ENCODE measurements around the gene LRFN2.

LRFN2 gene

DNA sequence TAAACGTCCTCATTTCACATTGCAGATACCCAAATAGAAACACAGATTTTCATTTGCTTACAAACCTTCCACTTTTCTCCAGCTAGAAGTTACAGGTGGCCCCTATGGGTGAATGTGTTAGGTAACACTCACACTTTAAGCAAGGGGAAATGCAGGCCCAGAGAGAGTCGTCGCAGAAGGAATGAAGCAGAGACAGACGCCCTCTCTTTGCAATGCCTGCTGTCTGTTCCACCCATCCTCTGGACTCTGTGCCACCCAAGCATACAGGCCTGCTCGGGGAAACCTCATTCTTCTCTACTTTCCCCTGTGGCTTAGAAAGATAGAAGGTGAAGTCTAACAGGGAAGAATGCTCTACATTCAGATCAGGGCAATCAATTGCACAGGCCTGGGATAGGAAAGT is 57.2 kb downstream of the LRFN2 start:
- no peaks in the 10 kb centered on the region for H3K27me3 ChIP-seq (ENCODE audit: insufficient read depth, low read length)
- H3K9ac ChIP-seq (ENCODE audit: low read depth, low read length): no peak overlapping the region
- H3K27ac ChIP-seq (ENCODE audit: low read depth, low read length): no peak overlapping the region
- 78% methylated on average over 4 of the region's 5 CpGs for WGBS
- H3K4me3 ChIP-seq (ENCODE audit: low read length): no peak overlapping the region
- H3K4me1 ChIP-seq (ENCODE audit: insufficient read depth, low read length): peaks cover 6% of the 10 kb centered on the region; the same call in 1 of the 2 replicates
- H3K36me3 ChIP-seq (ENCODE audit: insufficient read depth, low read length): no peaks in the 10 kb centered on the region
- H3K9me3 ChIP-seq (ENCODE audit: insufficient read depth, low read depth, low read length): no peaks in the 10 kb centered on the region

DNA sequence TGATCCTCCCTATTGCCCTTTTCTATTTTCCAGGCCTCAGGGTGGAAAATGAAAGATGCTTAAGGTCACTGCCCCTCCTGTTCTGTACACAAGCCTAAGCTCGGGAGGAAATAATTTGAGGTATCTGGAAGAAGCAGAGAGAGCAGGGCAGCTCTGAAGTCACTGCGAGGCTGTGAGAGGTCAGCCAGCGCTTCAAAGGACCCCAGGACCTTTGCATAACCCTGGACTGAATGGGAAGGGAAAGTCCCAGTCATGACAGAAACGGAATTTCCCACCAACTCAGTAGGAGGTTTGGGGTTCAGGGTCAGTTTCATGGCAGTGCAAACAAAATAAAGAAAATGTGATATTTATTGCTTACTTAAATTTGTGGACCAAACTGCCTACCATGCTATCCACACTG is 58.1 kb downstream of the LRFN2 start:
- H3K27ac ChIP-seq (ENCODE audit: low read depth, low read length): no peak overlapping the region
- no peaks in the 10 kb centered on the region for H3K27me3 ChIP-seq (ENCODE audit: insufficient read depth, low read length)
- H3K4me1 ChIP-seq (ENCODE audit: insufficient read depth, low read length): peaks cover 14% of the 10 kb centered on the region
- 90% methylated on average over 4 of the region's 4 CpGs for WGBS
- H3K36me3 ChIP-seq (ENCODE audit: insufficient read depth, low read length): no peaks in the 10 kb centered on the region
- H3K9me3 ChIP-seq (ENCODE audit: insufficient read depth, low read depth, low read length): no peaks in the 10 kb centered on the region
- no peak overlapping the region for H3K4me3 ChIP-seq (ENCODE audit: low read length)
- H3K9ac ChIP-seq (ENCODE audit: low read depth, low read length): no peak overlapping the region

- Histone ChIP-seq H3K4me1 (ENCODE audit: insufficient read depth, low read length) (peaks cover 21% of the 10 kb centered on the region), H3K4me3 (ENCODE audit: low read length) (no peak overlapping the region), H3K27ac (ENCODE audit: low read depth, low read length) (no peak overlapping the region), H3K9me3 (ENCODE audit: insufficient read depth, low read depth, low read length) (no peaks in the 10 kb centered on the region), H3K27me3 (ENCODE audit: insufficient read depth, low read length) (no peaks in the 10 kb centered on the region), H3K36me3 (ENCODE audit: insufficient read depth, low read length) (no peaks in the 10 kb centered on the region), H3K9ac (ENCODE audit: low read depth, low read length) (no peak overlapping the region)
- 92% methylated on average over 5 of the region's 5 CpGs for WGBS
These were observed 59.1 kb downstream of the LRFN2 start for GRCh38 chr6:40528051-40528450.

GRCh38 chr6:40526036-40526435 is 61.1 kb downstream of the LRFN2 start:
- no peak overlapping the region for H3K27ac ChIP-seq (ENCODE audit: low read depth, low read length)
- no peaks in the 10 kb centered on the region for H3K27me3 ChIP-seq (ENCODE audit: insufficient read depth, low read length)
- no peak overlapping the region for H3K9ac ChIP-seq (ENCODE audit: low read depth, low read length)
- peaks cover 21% of the 10 kb centered on the region for H3K4me1 ChIP-seq (ENCODE audit: insufficient read depth, low read length)
- 88% methylated on average over 6 of the region's 6 CpGs for WGBS
- H3K9me3 ChIP-seq (ENCODE audit: insufficient read depth, low read depth, low read length): no peaks in the 10 kb centered on the region
- H3K36me3 ChIP-seq (ENCODE audit: insufficient read depth, low read length): no peaks in the 10 kb centered on the region
- H3K4me3 ChIP-seq (ENCODE audit: low read length): no peak overlapping the region

GRCh38 chr6:40524797-40525585 is 62.2 kb downstream of the LRFN2 start:
- Histone ChIP-seq H3K9me3 (ENCODE audit: insufficient read depth, low read depth, low read length) (no peaks in the 10 kb centered on the region), H3K4me3 (ENCODE audit: low read length) (no peak overlapping the region), H3K9ac (ENCODE audit: low read depth, low read length) (no peak overlapping the region), H3K4me1 (ENCODE audit: insufficient read depth, low read length) (peaks cover 21% of the 10 kb centered on the region), H3K27me3 (ENCODE audit: insufficient read depth, low read length) (no peaks in the 10 kb centered on the region), H3K36me3 (ENCODE audit: insufficient read depth, low read length) (no peaks in the 10 kb centered on the region), H3K27ac (ENCODE audit: low read depth, low read length) (peak overlapping the region; percentile 35; the same call in 1 of the 2 replicates)
- 71% methylated on average over 3 of the region's 6 CpGs for WGBS

DNA sequence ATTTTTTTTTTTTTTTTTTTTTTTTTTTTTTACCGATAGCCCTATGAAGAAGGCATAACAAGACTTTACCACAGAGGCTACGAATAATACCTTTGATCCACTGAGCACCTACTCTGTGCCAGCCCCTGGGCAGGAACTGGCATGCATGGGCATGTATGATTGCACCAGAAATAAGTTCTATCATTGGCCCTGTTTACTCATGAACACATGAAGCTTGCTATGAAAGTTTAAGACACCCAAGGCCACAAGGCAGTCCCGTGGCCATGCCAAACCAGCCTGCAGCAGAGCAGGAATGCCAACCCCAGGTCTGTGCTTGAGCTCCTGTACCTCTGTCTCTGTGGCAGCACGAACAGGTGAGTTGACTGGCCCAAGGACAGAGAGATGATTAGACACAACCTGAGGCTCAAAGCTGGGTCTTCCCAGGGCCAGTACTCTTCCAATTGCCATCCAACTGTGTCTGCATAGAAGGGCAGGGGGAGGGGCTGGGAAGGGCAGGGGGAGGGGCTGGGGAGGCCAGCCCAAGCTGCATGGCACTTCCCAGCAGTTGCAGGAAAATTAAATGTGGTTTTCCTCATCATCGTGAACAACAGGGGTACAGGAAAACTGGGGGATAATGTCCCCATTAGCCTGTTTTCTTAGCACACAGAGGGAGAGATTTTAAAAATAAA is 63.5 kb downstream of the LRFN2 start:
- Histone ChIP-seq H3K36me3 (ENCODE audit: insufficient read depth, low read length) (no peaks in the 10 kb centered on the region), H3K9ac (ENCODE audit: low read depth, low read length) (no peak overlapping the region), H3K4me1 (ENCODE audit: insufficient read depth, low read length) (peaks cover 21% of the 10 kb centered on the region), H3K27me3 (ENCODE audit: insufficient read depth, low read length) (no peaks in the 10 kb centered on the region), H3K9me3 (ENCODE audit: insufficient read depth, low read depth, low read length) (no peaks in the 10 kb centered on the region), H3K4me3 (ENCODE audit: low read length) (no peak overlapping the region), H3K27ac (ENCODE audit: low read depth, low read length) (no peak overlapping the region)
- WGBS: 53% methylated on average over 5 of the region's 5 CpGs

- no peak overlapping the region for H3K9ac ChIP-seq (ENCODE audit: low read depth, low read length)
- H3K9me3 ChIP-seq (ENCODE audit: insufficient read depth, low read depth, low read length): no peaks in the 10 kb centered on the region
- 94% methylated on average over 6 of the region's 6 CpGs for WGBS
- H3K27me3 ChIP-seq (ENCODE audit: insufficient read depth, low read length): no peaks in the 10 kb centered on the region
- H3K4me1 ChIP-seq (ENCODE audit: insufficient read depth, low read length): peaks cover 21% of the 10 kb centered on the region
- H3K36me3 ChIP-seq (ENCODE audit: insufficient read depth, low read length): no peaks in the 10 kb centered on the region
- no peak overlapping the region for H3K4me3 ChIP-seq (ENCODE audit: low read length)
- no peak overlapping the region for H3K27ac ChIP-seq (ENCODE audit: low read depth, low read length)
These were observed 65.7 kb downstream of the LRFN2 start for GRCh38 chr6:40521496-40521895.

DNA sequence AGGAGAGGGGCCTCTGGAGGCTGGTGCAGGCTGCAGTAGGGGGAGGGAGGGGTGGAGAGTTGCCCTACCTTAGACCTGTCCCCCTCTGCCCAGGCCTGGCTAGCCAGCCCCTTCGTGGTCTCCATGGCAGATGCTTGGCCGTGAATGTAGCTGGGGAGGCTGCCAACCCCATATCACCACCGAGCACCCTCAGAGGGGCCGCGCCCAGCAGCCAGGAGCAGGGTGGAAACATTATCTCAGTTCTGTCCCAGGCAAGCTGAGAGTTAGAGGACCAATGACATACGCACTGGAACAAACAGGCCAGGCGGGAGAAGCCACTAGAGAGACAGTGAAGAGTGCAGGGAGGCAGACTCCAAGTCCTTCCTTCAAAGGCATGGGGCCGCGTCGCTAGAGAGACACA is 66.5 kb downstream of the LRFN2 start:
- Histone ChIP-seq H3K27ac (ENCODE audit: low read depth, low read length) (no peak overlapping the region), H3K9me3 (ENCODE audit: insufficient read depth, low read depth, low read length) (no peaks in the 10 kb centered on the region), H3K4me1 (ENCODE audit: insufficient read depth, low read length) (peaks cover 21% of the 10 kb centered on the region), H3K27me3 (ENCODE audit: insufficient read depth, low read length) (no peaks in the 10 kb centered on the region), H3K36me3 (ENCODE audit: insufficient read depth, low read length) (no peaks in the 10 kb centered on the region), H3K4me3 (ENCODE audit: low read length) (no peak overlapping the region), H3K9ac (ENCODE audit: low read depth, low read length) (no peak overlapping the region)
- 90% methylated on average over 10 of the region's 10 CpGs for WGBS

DNA sequence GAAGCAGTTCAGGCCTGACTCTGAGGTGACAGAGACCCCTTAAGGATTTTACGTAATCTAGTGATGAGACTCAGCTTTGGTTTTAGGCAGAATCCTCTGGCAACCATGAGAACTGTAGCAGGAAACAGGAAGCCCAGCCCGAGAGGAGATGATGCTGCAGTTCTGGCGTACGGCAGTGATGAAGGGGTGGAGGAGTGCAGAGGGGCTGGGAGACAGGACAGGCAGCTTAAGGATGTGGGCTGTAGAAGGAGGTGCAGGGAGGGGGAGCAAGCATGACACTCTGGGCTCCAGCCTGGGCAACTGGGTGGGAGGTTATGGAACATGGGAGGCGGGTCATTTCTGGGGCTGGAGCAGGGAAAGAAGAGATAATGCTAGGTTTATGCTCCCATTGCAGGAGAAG is 67.1 kb downstream of the LRFN2 start:
- Histone ChIP-seq H3K27me3 (ENCODE audit: insufficient read depth, low read length) (no peaks in the 10 kb centered on the region), H3K27ac (ENCODE audit: low read depth, low read length) (no peak overlapping the region), H3K4me1 (ENCODE audit: insufficient read depth, low read length) (peaks cover 17% of the 10 kb centered on the region), H3K9ac (ENCODE audit: low read depth, low read length) (no peak overlapping the region), H3K36me3 (ENCODE audit: insufficient read depth, low read length) (no peaks in the 10 kb centered on the region), H3K4me3 (ENCODE audit: low read length) (no peak overlapping the region), H3K9me3 (ENCODE audit: insufficient read depth, low read depth, low read length) (no peaks in the 10 kb centered on the region)
- WGBS: 92% methylated on average over 5 of the region's 5 CpGs

GRCh38 chr6:40517654-40518053 is 69.5 kb downstream of the LRFN2 start:
- no peak overlapping the region for H3K27ac ChIP-seq (ENCODE audit: low read depth, low read length)
- no peak overlapping the region for H3K9ac ChIP-seq (ENCODE audit: low read depth, low read length)
- WGBS: 98% methylated on average over 3 of the region's 5 CpGs

GRCh38 chr6:40516429-40516828 is 70.7 kb downstream of the LRFN2 start:
- no peaks in the 10 kb centered on the region for H3K9me3 ChIP-seq (ENCODE audit: insufficient read depth, low read depth, low read length)
- no peaks in the 10 kb centered on the region for H3K27me3 ChIP-seq (ENCODE audit: insufficient read depth, low read length)
- no peak overlapping the region for H3K9ac ChIP-seq (ENCODE audit: low read depth, low read length)
- H3K4me1 ChIP-seq (ENCODE audit: insufficient read depth, low read length): no peaks in the 10 kb centered on the region; the same call in 1 of the 2 replicates
- no peak overlapping the region for H3K27ac ChIP-seq (ENCODE audit: low read depth, low read length)
- 91% methylated on average over 1 of the region's 1 CpG for WGBS
- no peaks in the 10 kb centered on the region for H3K36me3 ChIP-seq (ENCODE audit: insufficient read depth, low read length)
- H3K4me3 ChIP-seq (ENCODE audit: low read length): no peak overlapping the region

More at GRCh38 chr6:40517654-40518053, 69.5 kb downstream of the LRFN2 start:
- no peaks in the 10 kb centered on the region for H3K36me3 ChIP-seq (ENCODE audit: insufficient read depth, low read length)
- H3K27me3 ChIP-seq (ENCODE audit: insufficient read depth, low read length): no peaks in the 10 kb centered on the region
- no peaks in the 10 kb centered on the region for H3K4me1 ChIP-seq (ENCODE audit: insufficient read depth, low read length)
- H3K9me3 ChIP-seq (ENCODE audit: insufficient read depth, low read depth, low read length): no peaks in the 10 kb centered on the region
- H3K4me3 ChIP-seq (ENCODE audit: low read length): no peak overlapping the region
